ENCODE results near the gene IFIT1B.

Gene IFIT1B

DNA sequence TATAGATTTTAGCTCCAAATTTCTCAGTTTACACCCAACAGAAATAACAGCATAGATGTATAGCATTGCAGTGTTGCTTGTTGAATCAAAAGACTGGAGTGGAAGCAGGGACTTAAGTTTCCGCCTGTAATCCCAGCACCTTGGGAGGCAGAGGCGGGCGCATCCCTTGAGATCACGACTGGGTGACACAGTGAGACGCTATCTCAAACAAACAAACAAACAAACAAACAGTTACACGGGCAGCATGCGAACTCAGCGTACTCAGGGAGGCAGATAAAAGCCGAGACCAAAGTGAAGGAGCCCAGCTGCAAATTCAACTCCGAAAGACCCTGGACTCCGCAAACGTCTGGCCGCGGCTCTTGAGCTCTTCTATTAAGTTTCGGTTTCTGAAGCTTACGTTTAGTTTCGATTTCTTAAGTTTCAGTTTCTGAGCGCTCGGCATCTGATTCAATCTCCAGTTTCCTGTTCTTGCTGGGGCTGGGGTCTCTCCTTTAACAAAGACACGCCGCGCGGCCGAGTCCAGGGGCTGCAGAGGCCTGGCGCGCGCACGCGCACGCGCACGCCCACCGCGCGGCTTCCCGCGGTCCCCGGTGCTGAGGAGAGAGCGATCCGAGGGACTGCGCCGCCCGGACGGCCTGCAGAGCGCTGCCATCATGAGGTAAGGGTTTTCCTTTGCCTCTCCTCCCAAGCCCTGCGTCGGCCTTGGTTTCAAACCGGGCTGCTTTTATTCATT, 36.5 kb downstream of the IFIT1B start, which contains the start of gene IFIT5:
Gene IFIT5, plus strand, starts transcription at position 423 of the 733 bp plus-strand sequence. Its CDS starts 231 bp downstream, at position 654.
- DNase-seq: peak; percentile 66

DNA sequence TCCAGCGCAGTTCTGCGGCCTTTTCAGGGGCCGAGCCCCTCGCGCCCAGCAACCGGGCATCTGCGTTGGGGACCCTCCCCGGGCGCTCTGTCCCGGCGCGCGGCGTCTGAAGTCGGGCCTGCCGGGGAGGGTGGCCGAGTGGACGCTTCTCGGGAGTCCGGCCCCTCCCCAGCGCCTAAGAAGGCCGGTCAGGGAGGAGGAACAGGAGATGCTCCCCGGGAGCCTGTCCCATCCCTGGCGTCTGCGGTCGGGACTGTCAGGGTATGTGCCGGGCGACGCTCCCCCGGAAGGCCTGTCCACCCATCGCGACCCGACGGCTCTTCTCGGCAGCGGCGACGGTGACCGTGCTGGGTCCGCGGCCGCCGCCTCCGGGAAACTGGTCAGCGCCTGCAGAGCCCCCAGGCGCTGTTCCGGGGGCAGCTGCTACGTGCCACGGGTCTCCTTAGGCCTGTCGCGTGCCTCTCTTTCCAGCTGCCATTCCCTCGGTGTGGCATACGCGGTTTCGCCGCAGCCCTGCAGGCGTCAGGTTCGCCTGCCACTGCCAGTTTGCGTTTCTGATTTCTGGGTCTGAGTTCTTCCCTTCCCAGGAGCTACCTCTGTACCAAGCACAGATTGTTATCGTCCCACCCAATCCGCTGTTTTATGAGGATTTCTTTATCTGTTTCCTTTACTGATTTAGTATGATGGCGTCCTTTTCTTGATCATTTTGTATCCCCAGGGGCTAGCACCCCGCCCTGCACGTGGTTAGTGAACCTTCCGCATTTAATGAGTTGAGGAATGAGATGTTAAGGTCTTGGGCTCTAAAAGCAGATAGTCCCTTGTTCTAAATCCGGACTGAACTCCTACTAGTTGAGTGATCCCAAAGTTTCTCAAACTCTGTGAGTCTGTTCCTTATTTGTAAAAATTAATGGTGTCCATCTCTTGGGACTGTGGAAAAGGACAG, 37.3 kb downstream of the IFIT1B start:
- DNase-seq: peak; percentile 53

- no peak for DNase-seq
These were observed 38.6 kb downstream of the IFIT1B start for GRCh38 chr10:89416465-89416864.

DNA sequence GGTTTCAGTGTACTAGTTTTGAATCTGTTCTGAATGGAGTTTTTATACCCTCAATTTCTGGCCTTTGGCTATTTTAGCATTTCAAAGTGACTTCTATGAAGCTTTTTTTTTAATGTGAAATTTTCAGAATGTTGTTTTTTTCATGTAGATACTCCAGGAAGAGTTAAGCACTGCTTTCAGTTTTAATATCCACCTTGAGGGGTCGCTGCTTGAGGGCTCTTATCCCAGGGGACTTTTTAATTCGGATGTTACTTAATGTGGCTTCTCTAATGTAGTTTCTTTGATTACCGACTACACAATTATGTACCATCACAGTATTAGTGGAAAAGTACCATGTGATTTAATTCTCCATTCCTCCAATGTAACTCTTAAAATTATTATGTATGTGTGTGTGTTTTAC, 41.7 kb downstream of the IFIT1B start:
- no peak for DNase-seq

DNA sequence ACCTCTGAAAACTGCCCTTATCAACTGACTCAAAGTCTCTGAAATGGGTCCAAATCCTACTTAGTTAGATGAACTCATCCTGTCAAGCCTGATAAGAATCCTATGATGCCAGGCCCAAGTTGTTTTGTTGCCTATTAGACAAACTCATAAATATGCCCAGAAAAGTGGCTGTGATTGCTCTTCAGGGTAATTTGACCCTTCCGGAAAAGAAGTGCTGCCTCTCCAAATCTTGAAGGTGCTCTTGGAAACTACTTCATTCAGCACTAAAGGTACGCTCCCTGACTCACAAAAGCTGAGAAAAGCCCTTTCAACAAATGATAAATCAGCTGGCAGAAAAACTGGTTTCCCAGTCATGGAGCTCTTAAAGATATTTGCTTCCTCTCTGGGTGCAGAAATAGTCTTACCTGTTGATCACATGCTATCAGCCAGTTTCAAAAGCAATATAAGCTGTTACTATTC, 43.2 kb downstream of the IFIT1B start:
- DNase-seq: no peak

DNA sequence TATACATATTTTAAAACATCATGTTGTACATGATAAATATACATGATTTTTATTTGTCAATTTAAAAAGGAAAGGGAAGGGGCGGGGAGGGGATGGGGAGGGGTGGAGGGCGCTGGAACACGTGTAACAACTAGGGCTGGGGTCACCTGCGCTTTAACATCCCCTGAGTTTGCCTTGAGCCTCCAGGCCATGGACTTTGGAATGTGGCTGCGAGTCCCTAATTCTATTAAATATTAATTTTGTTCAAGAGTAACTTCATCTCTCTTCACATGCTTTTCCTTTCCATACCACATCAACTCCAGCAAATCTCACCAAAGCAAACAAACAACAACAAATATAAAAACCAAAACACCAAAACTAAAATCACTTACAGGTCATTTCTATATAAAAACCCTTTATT, 47.1 kb downstream of the IFIT1B start:
- no peak for DNase-seq

GRCh38 chr10:89426230-89426868, 48.5 kb downstream of the IFIT1B start:
- no peak for DNase-seq

- no peak for DNase-seq
These were observed 49.8 kb downstream of the IFIT1B start for GRCh38 chr10:89427629-89428028.

GRCh38 chr10:89428877-89429276, 51.0 kb downstream of the IFIT1B start:
- DNase-seq: no peak

DNA sequence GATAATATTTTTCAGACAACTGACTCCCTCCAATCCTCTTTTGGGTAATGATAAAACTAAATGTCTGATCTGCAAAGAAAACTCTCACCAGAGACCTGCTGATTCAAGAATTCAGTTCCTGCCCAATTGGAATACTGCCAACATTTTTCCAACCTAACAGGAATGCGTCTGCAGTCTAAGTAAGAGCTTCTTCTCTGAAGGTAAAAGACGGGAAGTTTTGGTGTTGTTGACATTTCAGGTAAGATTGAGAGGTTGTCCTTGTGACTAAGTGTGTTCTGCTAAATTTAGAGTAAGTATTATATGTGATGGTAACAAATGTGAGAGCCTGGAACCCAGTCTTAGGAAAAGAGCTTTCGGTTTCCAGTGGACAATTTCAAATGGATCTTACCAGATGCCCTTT, 54.1 kb downstream of the IFIT1B start:
- DNase-seq: no peak
